Measurements from ENCODE around the gene GMEB2.
"Not testable (repeated sequence)": the region's sequence is repeated elsewhere in the genome, so short reads cannot be mapped to it uniquely, and the experiment has no call there.

The GMEB2 gene

GRCh38 chr20:63636752-63637628, 10.1 kb upstream of the GMEB2 start:
- DNase-seq (ENCODE audit: low spot score) = no peak

- no peak for DNase-seq (ENCODE audit: low spot score)
These were observed 8.7 kb upstream of the GMEB2 start for GRCh38 chr20:63635431-63636141.

GRCh38 chr20:63633732-63634131, 6.8 kb upstream of the GMEB2 start:
- DNase-seq (ENCODE audit: low spot score) = no peak

DNA sequence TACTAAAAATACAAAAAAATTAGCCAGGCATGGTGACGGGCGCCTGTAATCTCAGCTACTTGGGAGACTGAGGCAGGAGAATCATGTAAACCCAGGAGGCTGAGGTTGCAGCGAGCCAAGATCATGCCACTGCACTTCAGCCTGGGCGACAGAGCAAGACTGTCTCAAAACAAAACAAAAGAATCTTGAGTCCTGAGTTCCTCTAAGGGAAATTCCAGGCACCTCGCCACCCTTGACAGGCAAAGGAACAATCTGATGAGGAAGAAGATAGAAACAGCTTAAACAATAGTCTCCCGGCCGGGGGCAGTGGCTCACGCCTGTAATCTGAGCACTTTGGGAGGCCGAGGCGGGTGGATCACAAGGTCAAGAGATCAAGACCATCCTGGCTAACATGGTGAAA, 4.5 kb upstream of the GMEB2 start:
- DNase-seq (ENCODE audit: low spot score) = not testable (repeated sequence)

- not testable (repeated sequence) for DNase-seq (ENCODE audit: low spot score)
These were observed 4.1 kb upstream of the GMEB2 start for GRCh38 chr20:63630956-63631355.

- DNase-seq (ENCODE audit: low spot score) = peak; percentile 47
These were observed 1.5 kb upstream of the GMEB2 start for GRCh38 chr20:63628246-63628975.

DNA sequence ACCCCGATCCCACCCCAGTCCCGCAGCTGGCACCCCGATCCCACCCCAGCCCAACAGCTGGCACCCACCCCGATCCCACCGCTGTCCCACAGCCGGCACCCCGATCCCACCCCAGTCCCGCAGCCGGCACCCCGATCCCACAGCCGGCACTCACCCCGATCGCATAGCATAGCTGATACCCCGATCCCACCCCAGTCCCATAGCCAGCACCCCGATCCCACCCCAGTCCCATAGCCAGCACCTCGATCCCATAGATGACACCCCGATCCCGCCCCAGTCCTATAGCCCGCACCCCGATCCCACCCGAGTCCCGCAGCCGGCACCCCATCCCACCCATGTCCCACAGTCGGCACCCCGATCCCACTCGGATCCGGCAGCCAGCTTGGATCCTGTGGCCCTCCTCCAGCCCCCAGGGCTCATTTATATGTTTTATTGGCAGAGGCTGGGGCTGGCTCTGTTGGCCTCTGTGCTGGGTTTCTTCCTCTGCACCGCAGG, 897 bp upstream of the GMEB2 start:
- no peak for DNase-seq (ENCODE audit: low spot score)

DNA sequence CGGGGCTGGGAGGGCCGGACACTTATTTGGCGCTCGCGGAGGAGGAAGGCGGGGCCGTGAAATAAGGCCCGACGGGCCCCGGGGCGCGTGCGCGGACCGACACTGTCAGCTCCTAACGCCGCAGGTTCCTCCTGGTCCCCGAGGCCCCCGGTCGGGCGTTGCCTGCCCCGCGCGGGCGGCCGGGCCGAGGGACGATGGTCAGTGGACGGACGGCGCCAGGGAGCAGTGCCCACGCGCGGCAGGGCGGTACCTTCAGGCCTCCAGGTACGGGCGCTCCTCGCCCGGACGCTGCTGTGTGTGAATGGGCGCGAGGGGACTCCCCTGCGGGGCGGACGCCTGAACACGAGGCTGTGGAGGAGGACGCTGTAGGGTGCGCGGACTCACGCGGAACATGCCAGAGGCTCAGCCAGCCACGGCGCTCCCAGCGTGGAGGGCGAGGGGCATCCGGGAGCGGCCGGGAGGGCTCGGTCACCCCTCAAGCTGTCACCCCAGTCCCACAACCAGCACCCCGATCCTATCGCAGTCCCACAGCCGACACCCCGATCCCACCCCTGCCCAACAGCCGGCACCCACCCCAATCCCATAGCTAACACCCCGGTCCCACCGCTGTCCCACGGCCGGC, 339 bp upstream of the GMEB2 start:
- peak; percentile 92 for DNase-seq (ENCODE audit: low spot score)

DNA sequence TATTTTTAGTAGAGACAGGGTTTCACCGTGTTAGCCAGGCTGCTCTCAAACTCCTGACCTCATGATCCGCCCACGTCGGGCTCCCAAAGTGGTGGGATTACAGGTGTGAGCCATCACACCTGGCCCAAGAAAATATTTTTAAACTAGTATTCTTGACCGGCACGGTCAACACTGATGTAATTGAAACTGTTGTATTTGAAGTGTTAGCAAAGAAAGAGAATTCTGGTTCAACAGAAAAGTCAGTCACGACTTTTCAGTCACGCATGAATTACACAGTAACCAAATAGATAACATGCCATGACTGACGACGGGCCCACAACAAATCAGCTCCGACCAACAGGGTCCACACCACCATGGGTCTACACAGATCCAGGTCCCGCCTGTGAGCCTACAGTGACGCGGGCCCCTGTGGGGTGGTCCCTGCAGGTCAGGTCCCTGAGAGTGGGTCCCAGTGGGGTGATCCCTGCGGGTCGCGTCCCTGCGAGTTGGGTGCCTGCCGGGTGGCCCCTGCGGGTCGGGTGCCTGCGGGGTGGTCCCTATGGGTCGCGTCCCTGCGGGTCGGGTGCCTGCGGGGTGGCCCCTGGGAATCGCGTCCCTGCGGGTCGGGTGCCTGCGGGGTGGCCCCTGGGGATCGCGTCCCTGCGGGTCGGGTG, 1.0 kb downstream of the GMEB2 start:
- DNase-seq (ENCODE audit: low spot score) = no peak

GRCh38 chr20:63624486-63624885, 2.4 kb downstream of the GMEB2 start:
- no peak for DNase-seq (ENCODE audit: low spot score)

DNA sequence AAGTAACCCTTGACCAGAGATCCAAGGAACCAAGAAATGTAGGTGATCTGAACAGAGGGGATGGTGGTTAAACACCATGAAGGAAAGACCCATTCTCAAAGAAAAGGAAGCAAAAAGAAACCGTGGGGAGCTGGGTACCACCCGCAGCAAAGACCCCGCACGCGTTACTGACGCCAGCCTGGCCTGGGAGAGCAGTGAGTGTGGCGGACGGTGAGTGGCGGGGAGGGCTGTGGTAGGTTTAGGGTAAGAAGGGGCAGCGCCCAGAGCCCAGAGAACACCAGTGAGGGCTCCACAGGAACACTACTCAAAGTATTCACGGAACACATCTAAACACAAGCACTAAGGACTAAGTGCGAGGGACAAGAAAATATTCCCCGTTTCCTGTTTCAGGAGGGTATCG, 4.2 kb downstream of the GMEB2 start:
- DNase-seq (ENCODE audit: low spot score) = no peak

DNA sequence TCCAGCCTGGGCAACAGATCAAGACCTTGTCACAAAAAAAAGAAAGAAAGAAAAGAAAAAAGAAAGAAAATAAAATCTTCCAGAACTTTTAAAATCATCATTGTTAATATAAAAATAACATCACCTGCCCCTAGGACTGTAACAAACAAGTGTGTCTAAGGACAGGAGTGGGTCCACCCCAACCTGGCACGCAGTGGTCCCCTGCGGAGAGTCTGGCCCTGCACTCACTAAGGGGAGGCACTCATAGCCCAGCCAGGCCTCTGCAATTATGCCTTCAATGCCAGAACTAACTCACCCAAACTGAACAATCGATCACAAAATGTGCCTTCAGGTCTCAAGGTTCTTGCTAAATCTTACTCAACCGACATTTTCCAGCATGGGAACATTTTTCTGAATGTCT, 4.8 kb downstream of the GMEB2 start:
- DNase-seq (ENCODE audit: low spot score) = no peak

DNA sequence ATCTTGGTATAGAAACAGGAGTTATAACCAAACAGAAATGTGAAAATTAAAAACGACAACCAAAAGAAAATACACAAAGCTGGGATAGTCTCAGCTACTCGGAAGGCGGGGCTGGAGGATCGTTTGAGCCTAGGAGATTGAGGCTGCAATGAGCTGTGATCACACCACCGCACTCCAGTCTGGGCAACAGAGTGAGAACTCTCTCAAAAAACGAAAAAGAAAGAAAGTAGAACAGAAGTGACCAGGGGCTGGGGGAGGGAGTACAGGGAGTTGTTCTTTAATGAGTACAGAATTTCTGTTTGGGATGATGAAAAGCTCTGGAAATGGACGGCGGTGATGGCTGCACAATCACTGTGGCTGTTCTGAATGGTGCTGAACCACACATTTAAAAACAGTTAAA, 5.9 kb downstream of the GMEB2 start:
- no peak for DNase-seq (ENCODE audit: low spot score)

GRCh38 chr20:63619505-63619904, 7.4 kb downstream of the GMEB2 start:
- no peak for DNase-seq (ENCODE audit: low spot score)

- DNase-seq (ENCODE audit: low spot score) = no peak
These were observed 7.8 kb downstream of the GMEB2 start for GRCh38 chr20:63619086-63619485.

DNA sequence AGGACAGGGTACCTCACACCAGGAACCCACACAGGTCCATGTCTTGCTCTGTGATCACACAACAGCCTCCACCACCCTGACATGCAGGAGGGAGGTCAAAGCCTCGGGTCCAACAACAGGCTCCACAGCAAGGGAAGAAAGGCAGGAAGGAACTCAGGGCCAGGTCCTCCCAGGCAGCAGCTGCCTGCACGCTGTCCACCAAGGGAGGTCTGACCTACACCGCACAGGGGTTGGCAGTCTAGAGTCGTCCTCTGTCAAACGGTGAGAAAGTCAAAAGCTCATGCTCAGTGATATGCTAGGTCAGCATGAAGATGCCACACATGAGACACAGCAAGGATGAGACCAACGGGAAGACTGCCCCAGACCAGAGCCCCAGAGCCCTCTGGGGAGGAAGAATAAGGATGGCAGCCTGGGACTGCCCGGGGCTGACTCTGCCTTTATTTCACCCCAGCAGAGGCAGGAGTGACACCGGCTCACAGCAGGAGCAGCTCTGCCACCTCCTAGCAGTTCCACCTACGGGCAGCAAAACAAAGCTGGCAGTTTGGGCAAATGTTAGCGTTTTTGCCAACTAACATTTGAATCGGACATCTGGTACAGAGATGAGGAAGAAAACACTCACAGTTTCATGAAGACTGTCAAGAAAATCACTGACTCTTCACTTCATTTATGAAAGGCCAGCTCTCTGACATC, 8.5 kb downstream of the GMEB2 start:
- no peak for DNase-seq (ENCODE audit: low spot score)

DNA sequence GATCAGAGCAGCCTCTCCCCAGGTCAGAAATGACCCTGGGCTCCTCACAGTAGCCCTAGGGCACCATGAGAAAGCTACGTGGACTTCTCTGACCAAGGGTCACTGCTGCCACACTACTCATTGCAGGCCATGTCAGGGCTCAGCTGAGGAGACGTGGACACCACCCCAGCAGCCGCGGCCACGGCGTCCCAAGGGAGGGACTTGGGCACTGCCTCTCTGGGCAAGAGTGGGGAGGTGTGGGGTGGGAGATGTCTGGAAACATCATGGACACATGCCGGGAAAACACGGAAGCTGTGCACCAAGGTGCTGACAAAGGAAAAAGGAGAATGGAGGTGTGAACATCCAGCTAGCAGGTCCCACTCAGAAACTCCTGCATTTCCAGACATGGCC, 9.0 kb downstream of the GMEB2 start:
- DNase-seq (ENCODE audit: low spot score) = no peak

DNA sequence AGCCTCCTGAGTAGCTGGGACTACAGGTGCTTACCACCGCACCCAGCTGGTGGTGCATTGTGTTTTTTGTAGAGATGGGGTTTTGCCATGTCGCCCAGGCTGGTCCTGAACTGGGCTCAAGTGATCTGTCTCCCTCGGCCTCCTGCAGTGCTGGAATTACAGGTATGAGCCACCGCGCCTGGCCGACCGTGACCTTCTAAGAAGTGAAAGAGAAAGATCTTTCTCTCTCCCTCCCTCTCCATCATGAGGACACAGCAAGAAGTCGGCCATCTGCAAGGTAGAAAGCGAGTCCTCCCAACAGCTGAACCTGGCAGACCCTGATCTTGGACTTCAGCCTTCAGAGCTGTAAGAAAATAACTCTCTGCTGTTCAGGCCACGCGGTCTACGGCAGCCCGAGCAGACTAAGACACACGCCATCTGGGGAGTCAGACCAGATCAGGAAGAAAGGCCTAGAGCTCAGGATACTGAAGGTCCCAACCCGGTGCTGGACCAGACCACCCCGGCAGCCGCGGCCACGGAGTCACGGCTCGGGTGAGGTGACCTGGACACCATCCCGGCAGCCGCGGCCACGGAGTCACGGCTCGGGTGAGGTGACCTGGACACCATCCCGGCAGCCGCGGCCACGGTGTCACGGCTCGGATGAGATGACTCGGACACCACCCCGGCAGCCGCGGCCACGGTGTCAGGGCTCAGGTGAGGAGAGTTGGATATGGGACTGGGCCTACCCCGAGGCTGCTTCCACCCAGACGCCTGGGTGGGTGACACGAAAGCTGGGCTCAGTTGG, 9.6 kb downstream of the GMEB2 start:
- no peak for DNase-seq (ENCODE audit: low spot score)

DNA sequence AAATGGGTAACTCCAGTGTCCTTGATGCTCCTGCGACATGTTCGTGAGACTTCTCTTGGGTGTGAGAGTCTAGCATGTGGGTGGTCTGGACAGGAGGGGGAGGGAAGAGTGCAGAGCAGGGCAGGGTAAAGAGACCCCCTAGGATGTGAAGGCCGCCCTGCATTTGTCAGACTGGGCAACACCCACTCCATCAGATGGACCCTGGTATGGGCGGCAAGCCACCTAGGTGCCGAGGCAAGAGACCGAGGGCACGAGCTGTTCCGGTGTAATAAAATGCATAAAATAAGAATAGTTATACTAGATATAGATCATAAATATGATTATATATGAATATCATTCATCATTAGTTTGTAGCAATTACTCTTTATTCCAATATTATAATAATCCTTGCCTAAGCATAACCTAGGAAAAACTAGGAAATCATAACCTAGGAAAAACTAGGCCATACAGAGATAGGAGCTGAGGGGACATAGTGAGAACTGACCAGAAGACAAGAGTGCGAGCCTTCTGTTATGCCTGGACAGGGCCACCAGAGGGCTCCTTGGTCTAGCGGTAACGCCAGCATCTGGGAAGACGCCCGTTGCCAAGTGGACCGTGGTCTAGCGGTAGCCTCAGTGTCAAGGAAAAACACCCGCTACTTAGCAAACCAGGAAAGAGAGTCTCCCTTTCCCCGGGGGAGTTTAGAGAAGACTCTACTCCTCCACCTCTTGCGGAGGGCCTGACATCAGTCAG, 12.9 kb downstream of the GMEB2 start:
- not testable (repeated sequence) for DNase-seq (ENCODE audit: low spot score)

All from putamen (tissue), 1 donor.